Prostate gland (tissue), 2 donors: Measurements from ENCODE around the gene C1orf87.

Experiments
- POLR2A ChIP-seq: fragments of 450-650 bp; IDR thresholded peaks from one replicate; pipeline ENCODE4 v1.6.1; 2016; ENCODE audit warnings: antibody characterized with exemption, mild to moderate bottlenecking
- TF ChIP-seq, protein P1 (sequence below), 4 experiments: fragments of 200-600 bp in 2 of 4; fragments of 450-650 bp in 2 of 4; sonication (generic) in 2 of 4; IDR thresholded peaks; 1 replicate in 3 of 4; 2 replicates in 1 of 4; pipeline ENCODE4 v1.5.1; 2016 to 2019; ENCODE audit warnings: antibody characterized with exemption in 4 of 4, mild to moderate bottlenecking in 2 of 4, moderate library complexity in 2 of 4

DNA sequence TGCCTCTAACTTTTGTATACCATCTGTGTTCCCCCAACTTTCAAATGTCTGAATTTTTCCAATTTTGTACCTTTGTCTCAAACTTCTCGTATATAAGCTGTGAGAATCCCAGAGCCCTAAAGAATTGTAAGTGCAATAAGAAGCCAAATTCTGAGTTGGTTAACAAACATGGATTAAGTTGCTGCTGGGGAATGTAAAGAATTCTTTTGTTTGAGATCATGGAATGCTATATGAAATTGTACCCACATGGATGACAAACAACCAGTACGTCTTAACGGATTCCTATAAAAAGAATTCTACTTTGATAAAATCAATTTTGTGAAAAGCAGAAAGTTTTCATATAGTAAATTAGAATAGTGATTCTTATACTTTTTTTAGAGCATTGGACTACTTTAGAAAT lies 74.6 kb downstream of the C1orf87 start:
- TF ChIP-seq, protein P1, sequence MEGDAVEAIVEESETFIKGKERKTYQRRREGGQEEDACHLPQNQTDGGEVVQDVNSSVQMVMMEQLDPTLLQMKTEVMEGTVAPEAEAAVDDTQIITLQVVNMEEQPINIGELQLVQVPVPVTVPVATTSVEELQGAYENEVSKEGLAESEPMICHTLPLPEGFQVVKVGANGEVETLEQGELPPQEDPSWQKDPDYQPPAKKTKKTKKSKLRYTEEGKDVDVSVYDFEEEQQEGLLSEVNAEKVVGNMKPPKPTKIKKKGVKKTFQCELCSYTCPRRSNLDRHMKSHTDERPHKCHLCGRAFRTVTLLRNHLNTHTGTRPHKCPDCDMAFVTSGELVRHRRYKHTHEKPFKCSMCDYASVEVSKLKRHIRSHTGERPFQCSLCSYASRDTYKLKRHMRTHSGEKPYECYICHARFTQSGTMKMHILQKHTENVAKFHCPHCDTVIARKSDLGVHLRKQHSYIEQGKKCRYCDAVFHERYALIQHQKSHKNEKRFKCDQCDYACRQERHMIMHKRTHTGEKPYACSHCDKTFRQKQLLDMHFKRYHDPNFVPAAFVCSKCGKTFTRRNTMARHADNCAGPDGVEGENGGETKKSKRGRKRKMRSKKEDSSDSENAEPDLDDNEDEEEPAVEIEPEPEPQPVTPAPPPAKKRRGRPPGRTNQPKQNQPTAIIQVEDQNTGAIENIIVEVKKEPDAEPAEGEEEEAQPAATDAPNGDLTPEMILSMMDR (IDR thresholded peaks at IDR 0.05) = no peak
- TF ChIP-seq POLR2A = no peak
